Renal pelvis (tissue), 12 donors: Measurements from ENCODE around the gene UCHL1. TPM values are rescaled to one million over a fixed set of nuclear protein-coding genes. Genes with fewer than 3 reads are reported as not detected.
A peak's percentile ranks its signal among the peaks of the same experiment; 100 is the strongest.

Source experiments
- DNase-seq: peaks from one replicate; pipeline ENCODE4 v3.0.0-alpha.2; 2013
- long read RNA-seq, 16 experiments: transcript quantifications; one replicate each; lab custom pipeline, GENCODE V29; 2026
- polyA plus RNA-seq, 3 donors: library from polyadenylated mRNA; unstranded; fragments of 120-200 nt; gene quantifications; one replicate each; pipeline ENCODE4 v1.2.1, GENCODE V29; 2013; ENCODE audit not compliant: insufficient read length in 3 of 3

Gene UCHL1
- 100 to 1,000 TPM in 2 of 3 donors, 10 to 100 TPM in 1; 97.5 to 105 (median 105) TPM for polyA plus RNA-seq
- long read RNA-seq, donor 1, transcript UCHL1-209 (8 exons, 1,119 nt), result major isoform, 47 of 71 reads
- long read RNA-seq, donor 1, partial matches to known transcripts, result 19 of 71 reads
- long read RNA-seq, donor 1, other reads (novel, unspliced or antisense), result 0 of 71 reads
- long read RNA-seq, donor 2, transcript UCHL1-209 (8 exons, 1,119 nt), result major isoform, 49 of 104 reads
- long read RNA-seq, donor 2, transcript UCHL1-202 (8 exons, 1,578 nt), result minor isoform, 6 of 104 reads
- long read RNA-seq, donor 2, partial matches to known transcripts, result 42 of 104 reads
- long read RNA-seq, donor 2, other reads (novel, unspliced or antisense), result 6 of 104 reads
- long read RNA-seq, donor 3, transcript UCHL1-209 (8 exons, 1,119 nt), result major isoform, 55 of 99 reads
- long read RNA-seq, donor 3, transcript UCHL1-202 (8 exons, 1,578 nt), result minor isoform, 7 of 99 reads
- long read RNA-seq, donor 3, partial matches to known transcripts, result 37 of 99 reads
- long read RNA-seq, donor 3, other reads (novel, unspliced or antisense), result 0 of 99 reads
- long read RNA-seq, donor 4, transcript UCHL1-209 (8 exons, 1,119 nt), result major isoform, 48 of 81 reads
- long read RNA-seq, donor 4, partial matches to known transcripts, result 26 of 81 reads
- long read RNA-seq, donor 4, other reads (novel, unspliced or antisense), result 5 of 81 reads
- long read RNA-seq, donor 5, transcript UCHL1-209 (8 exons, 1,119 nt), result major isoform, 21 of 38 reads
- long read RNA-seq, donor 5, partial matches to known transcripts, result 17 of 38 reads
- long read RNA-seq, donor 5, other reads (novel, unspliced or antisense), result 0 of 38 reads
- long read RNA-seq, donor 6, transcript UCHL1-209 (8 exons, 1,119 nt), result major isoform, 19 of 57 reads
- long read RNA-seq, donor 6, partial matches to known transcripts, result 33 of 57 reads
- long read RNA-seq, donor 6, other reads (novel, unspliced or antisense), result 0 of 57 reads
- long read RNA-seq, donor 7, transcript UCHL1-202 (8 exons, 1,578 nt), result minor isoform, 6 of 77 reads
- long read RNA-seq, donor 7, transcript UCHL1-209 (8 exons, 1,119 nt), result major isoform, 36 of 77 reads
- long read RNA-seq, donor 7, partial matches to known transcripts, result 34 of 77 reads
- long read RNA-seq, donor 7, other reads (novel, unspliced or antisense), result 0 of 77 reads
- long read RNA-seq, donor 8, transcript UCHL1-209 (8 exons, 1,119 nt), result major isoform, 24 of 39 reads
- long read RNA-seq, donor 8, partial matches to known transcripts, result 12 of 39 reads
- long read RNA-seq, donor 8, other reads (novel, unspliced or antisense), result 0 of 39 reads
- long read RNA-seq, donor 9, transcript UCHL1-209 (8 exons, 1,119 nt), result major isoform, 70 of 128 reads
- long read RNA-seq, donor 9, transcript UCHL1-202 (8 exons, 1,578 nt), result minor isoform, 5 of 128 reads
- long read RNA-seq, donor 9, partial matches to known transcripts, result 53 of 128 reads
- long read RNA-seq, donor 9, other reads (novel, unspliced or antisense), result 0 of 128 reads
- long read RNA-seq, donor 10, transcript UCHL1-209 (8 exons, 1,119 nt), result major isoform, 40 of 74 reads
- long read RNA-seq, donor 10, transcript UCHL1-202 (8 exons, 1,578 nt), result minor isoform, 5 of 74 reads
- long read RNA-seq, donor 10, partial matches to known transcripts, result 28 of 74 reads
- long read RNA-seq, donor 10, other reads (novel, unspliced or antisense), result 0 of 74 reads
- long read RNA-seq, donor 11, transcript UCHL1-209 (8 exons, 1,119 nt), result major isoform, 43 of 55 reads
- long read RNA-seq, donor 11, partial matches to known transcripts, result 9 of 55 reads
- long read RNA-seq, donor 11, other reads (novel, unspliced or antisense), result 0 of 55 reads
- long read RNA-seq, donor 12, transcript UCHL1-209 (8 exons, 1,119 nt), result major isoform, 66 of 117 reads
- long read RNA-seq, donor 12, partial matches to known transcripts, result 47 of 117 reads
- long read RNA-seq, donor 12, other reads (novel, unspliced or antisense), result 0 of 117 reads
- long read RNA-seq, donor 13, transcript UCHL1-209 (8 exons, 1,119 nt), result major isoform, 26 of 47 reads
- long read RNA-seq, donor 13, transcript UCHL1-202 (8 exons, 1,578 nt), result minor isoform, 5 of 47 reads
- long read RNA-seq, donor 13, partial matches to known transcripts, result 14 of 47 reads
- long read RNA-seq, donor 13, other reads (novel, unspliced or antisense), result 0 of 47 reads
- long read RNA-seq, donor 14, transcript UCHL1-202 (8 exons, 1,578 nt), result minor isoform, 6 of 114 reads
- long read RNA-seq, donor 14, transcript UCHL1-209 (8 exons, 1,119 nt), result major isoform, 81 of 114 reads
- long read RNA-seq, donor 14, partial matches to known transcripts, result 24 of 114 reads
- long read RNA-seq, donor 14, other reads (novel, unspliced or antisense), result 0 of 114 reads
- long read RNA-seq, donor 15, transcript UCHL1-211 (6 exons, 862 nt), result minor isoform, 7 of 112 reads
- long read RNA-seq, donor 15, transcript UCHL1-209 (8 exons, 1,119 nt), result major isoform, 53 of 112 reads
- long read RNA-seq, donor 15, partial matches to known transcripts, result 41 of 112 reads
- long read RNA-seq, donor 15, other reads (novel, unspliced or antisense), result 8 of 112 reads
- long read RNA-seq, donor 16, transcript UCHL1-209 (8 exons, 1,119 nt), result major isoform, 72 of 115 reads
- long read RNA-seq, donor 16, transcript UCHL1-202 (8 exons, 1,578 nt), result minor isoform, 8 of 115 reads
- long read RNA-seq, donor 16, partial matches to known transcripts, result 26 of 115 reads
- long read RNA-seq, donor 16, other reads (novel, unspliced or antisense), result 6 of 115 reads

DNA sequence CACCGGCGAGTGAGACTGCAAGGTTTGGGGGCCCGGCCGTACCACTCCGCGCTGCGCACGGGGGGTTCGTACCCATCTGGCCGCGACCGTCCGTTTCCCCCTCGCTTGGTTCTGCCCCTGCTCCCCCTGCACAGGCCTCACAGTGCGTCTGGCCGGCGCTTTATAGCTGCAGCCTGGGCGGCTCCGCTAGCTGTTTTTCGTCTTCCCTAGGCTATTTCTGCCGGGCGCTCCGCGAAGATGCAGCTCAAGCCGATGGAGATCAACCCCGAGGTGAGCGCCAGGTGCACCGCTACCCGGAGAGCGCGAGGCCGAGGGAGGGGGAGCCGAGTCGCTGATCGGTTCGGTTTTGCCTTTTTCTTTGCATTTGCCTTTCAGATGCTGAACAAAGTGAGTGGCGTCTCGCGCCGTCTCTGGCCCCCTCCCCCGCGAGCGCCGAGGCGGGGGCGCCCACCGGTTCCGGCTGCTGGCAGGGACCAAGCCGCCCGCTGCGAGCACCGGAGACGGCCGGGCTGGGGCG, at the start of gene UCHL1:
Gene UCHL1 (plus strand): TSS at position 189 of the 517 bp plus-strand sequence. CDS start 49 bp downstream, at position 238.
- DNase-seq, result peak; percentile 83

- DNase-seq, result no peak
Measured at GRCh38 chr4:41207291-41207831, 49.4 kb upstream of the UCHL1 start.

- no peak for DNase-seq
Measured at GRCh38 chr4:41209187-41209586, 47.5 kb upstream of the UCHL1 start.

DNA sequence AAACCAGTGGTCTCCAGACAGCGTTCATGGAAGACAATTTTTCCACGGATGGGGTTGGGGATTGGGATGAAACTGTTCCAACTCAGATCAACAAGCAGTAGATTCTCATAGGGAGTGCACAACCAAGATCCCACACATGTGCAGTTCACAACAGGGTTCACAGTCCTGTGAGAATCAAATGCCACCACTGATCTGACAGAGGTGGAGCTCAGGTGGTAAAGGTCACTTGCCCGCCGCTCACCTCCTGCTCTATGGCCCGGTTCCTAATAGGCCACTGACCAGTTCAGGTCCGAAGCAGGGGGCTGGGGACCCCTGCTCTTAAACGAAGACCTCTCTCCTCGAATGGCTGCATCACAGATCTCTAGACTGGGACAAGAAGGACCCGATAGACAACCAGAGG, 46.8 kb upstream of the UCHL1 start:
- DNase-seq, result no peak

DNA sequence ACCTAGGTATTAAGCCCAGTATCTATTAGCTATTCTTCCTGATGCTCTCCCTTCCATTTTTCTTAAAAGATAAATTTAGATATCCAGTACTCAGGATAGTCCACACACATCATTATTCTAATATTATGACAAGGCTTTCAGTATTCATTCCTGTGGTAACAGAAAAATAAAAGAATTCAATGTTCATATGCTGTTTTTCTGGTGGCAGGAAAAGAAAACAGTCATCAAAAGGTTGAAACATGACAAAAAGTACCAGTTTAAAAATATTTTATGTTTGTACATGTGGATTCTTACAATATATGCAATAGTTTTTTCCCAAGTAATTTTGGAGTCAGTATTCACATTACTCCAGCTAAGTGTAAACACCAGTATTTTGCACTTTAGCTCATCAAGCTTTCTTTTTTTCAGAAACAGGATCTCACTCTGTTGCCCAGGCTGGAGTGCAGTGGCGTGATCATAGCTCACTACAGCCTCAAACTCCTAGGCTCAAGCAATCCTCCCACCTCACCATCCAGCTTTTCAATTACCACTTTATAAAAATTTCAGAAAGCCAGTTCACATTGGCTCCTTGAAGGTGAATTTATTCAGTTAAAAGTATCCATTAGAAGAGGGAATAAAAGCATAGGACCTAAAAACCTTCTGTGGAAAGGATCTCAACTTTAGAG, 44.6 kb upstream of the UCHL1 start:
- DNase-seq, result no peak

DNA sequence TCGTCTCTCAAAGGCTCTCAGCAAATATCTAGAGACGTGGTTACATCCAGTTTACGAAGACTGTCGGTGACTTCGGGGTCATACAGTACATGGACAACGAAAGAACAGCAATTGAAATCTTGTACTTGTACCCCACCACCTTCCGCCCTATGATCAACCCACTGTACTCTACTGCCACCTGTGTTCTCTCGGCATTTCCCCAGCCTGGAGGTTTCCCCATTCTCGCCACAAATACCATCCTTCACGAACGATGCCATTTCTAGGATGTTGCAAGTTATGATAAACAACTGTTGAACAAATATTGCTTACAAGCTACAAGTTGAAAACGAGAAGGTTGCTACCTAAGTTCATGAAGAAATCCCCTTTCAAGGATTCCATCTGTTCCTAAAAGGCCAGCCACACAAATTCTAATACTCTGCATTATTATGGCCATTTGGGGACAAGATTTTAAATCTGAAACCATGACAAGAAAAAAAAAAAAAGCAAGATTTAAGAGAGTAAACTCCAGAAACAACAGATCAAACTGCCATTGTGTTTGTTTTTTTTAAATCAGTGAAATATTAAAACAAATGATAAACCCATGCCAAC, 44.0 kb upstream of the UCHL1 start:
- DNase-seq, result peak; percentile 41

GRCh38 chr4:41213625-41214135, 43.0 kb upstream of the UCHL1 start:
- no peak for DNase-seq

DNA sequence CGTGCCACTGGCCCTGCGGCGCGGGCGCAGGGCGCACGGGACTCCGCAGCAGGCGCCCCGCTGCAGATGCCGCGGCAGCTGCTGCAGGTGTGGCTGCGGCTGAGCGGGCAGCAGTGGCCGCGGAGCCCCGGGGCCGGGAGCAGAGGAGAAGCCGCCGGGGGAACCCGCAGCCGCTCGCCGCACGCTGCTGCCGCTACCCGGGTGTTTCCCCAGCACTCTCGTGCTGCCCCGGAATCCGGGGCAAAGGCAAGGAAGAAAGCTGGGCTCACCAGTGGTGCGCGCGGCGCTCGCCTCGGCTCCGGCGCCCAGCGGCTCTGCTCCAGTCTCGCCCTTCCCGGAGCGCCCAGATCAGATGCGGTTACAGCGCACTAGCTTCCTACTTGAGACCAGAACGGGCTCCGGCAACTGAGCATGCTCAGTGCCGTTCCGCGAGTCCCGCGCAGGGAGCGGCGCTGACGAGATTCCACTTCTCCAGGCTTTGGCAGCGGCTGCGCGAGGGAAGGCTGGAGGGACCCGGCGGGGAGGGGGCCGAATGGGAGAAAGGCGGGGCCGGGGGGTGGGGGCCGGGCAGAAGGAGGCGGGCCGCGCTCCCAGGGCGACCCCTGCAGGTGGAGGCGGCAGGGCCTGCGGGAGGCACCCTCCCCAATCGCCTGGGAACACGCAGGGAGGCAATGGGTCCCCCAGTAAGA, 42.4 kb upstream of the UCHL1 start, which contains the start of gene APBB2:
Gene APBB2 (minus strand): TSS at position 407 of the 689 bp plus-strand sequence. CDS start 181,288 bp downstream, outside the sequence.
- DNase-seq, result peak; percentile 97

DNA sequence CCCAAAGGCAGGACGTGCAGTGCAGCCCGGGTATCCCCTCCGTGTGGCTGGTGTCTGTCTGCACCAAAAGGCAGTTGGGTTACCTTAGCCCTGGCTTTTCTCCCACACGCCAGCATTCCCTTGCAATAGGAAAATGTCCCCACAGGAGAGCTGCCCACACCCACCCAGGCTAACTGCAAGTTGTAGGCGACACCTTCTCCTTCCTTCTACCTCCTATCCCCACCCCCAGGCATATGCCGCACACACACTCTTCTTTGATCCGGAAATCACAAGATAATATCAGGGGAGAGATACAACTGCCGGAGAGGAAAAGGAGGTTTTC, 41.9 kb upstream of the UCHL1 start:
- DNase-seq, result no peak

DNA sequence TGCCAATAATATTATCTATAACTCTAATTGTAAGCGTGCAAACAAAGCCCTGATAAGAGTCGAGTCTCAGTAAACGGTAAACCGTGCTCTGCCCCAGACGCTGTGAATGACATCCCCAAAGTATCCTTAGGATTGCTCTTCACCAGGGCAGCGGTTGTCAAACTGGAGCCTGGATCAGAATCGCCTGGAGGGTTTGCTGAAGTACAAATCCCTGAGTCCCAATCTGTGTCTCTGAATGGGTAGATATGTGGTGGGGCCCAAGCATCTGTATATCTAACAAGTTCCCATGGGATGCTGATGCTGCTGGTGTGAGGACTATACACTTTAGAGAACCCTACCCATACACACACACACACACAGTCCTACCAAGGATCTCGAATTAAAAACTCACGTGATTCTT, 41.6 kb upstream of the UCHL1 start:
- no peak for DNase-seq

DNA sequence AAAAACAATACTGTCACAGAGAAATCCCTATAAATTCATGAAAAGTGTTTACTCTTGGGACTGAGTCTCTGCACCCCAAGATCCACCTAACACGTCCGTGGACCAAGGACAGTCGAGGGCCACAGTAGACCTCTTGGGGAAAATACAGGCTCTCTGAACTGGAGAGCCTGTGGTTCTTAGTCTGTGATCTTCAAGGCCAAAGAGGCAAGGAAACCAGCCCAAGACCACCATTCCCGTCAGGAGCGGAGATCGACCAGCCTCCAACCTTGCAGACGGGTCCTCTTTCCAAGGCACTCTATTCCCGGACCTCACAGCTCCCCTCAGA, 40.8 kb upstream of the UCHL1 start:
- no peak for DNase-seq

GRCh38 chr4:41216294-41217019, 40.3 kb upstream of the UCHL1 start:
- DNase-seq, result peak; percentile 71

DNA sequence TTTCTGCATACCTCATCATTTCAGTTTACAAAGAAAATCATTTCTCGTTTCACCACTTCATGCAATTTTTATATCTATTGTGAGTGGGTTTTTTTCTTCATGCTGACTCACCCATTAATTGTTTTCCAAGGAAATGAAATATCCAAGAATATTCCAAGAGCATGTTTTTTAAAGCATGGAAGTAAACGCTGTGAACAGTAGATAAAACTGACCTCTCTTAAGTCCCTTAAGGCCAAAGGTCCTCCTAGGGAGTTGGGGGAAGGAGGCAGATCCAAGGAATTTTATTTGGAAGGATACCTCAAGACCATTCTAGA, 39.8 kb upstream of the UCHL1 start:
- no peak for DNase-seq

GRCh38 chr4:41217374-41217773, 39.4 kb upstream of the UCHL1 start:
- DNase-seq, result no peak

DNA sequence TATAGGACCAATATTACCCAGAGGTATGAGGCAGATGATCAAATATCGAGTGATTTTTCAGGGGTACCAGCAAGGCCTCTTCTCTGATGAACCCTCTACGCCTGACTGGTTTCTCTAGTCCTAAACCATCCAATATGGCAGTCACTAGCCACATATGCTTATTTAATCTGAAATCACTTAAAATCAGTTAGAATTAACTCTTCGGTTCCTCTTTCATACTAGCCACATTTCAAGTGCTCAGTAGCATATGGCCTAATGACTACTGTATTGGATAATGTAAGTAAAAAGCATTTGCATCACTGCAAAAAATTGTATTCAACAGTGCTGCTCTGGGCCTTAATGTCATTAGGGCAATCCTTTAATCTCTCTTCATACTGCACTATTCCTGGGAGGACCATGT, 38.0 kb upstream of the UCHL1 start:
- no peak for DNase-seq

DNA sequence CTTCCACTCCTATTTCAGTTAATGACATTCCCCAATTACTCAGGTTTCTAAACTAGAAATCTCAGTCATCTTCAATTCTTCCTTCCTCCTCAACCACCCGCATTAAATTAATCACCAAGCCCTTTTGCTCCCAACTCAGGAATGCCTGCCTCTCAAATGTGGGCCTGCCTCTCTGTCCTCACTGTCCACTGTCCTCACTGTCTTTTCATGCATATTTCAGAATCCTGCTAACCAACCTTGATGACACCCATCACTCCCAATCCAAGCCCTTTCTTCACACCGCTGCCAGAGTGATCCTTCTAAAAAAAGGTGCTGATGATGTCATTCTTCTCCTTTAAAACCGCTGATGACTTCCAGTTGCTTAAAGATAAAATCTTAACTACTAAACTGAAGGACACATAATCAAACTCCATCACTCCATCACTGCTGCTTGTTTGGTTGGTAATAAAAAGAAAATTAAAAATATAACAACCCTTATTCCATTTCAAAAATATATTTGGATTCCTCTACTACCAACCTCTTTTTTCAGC, 37.2 kb upstream of the UCHL1 start:
- DNase-seq, result no peak
